Activated CD8-positive, alpha-beta memory T cell treated with anti-CD3 and anti-CD28 coated beads, Interleukin-2, amount 10 ng/mL, durations not matched to agents 7 days and 5 days (primary cell): ENCODE results near the gene INPP5A. TPM values are rescaled to one million over a fixed set of nuclear protein-coding genes. Genes with fewer than 3 reads are reported as not detected.

Experiments used
- ATAC-seq: fragments of 150-1000 bp; cut with Tn5 transposase; one replicate; pipeline ENCODE4 v1.10.0; 2021; ENCODE audit warnings: moderate library complexity
- CTCF ChIA-PET: fragments of 350-600 bp; sonication (Branson Sonifier 250); formaldehyde crosslinking; loops from one replicate; lab custom pipeline; 2021; ENCODE audit warnings: antibody characterized with exemption; lab: Charles Lee
- DNase-seq: peaks from one replicate; pipeline ENCODE4 v3.0.0-alpha.2; 2020
- H3K27ac Mint-ChIP-seq: one replicate; pipeline ENCODE4 v1.8.0; 2021; ENCODE audit warnings: mild to moderate bottlenecking, mixed read lengths
- H3K27me3 Mint-ChIP-seq: one replicate; pipeline ENCODE4 v1.8.0; 2021; ENCODE audit warnings: mixed read lengths
- H3K36me3 Mint-ChIP-seq: one replicate; pipeline ENCODE4 v1.8.0; 2021; ENCODE audit warnings: mild to moderate bottlenecking, mixed read lengths
- H3K4me1 Mint-ChIP-seq: one replicate; pipeline ENCODE4 v1.8.0; 2021; ENCODE audit warnings: mixed read lengths
- H3K4me3 Mint-ChIP-seq: one replicate; pipeline ENCODE4 v1.8.0; 2021; ENCODE audit warnings: mild to moderate bottlenecking, moderate library complexity, mixed read lengths
- H3K9me3 Mint-ChIP-seq: one replicate; pipeline ENCODE4 v1.8.0; 2022; ENCODE audit warnings: low read depth, mixed read lengths
- total RNA-seq, 2 experiments: library from RNA; stranded (reverse); gene quantifications; one replicate each; pipeline ENCODE4 v1.2.3, GENCODE V29; 2021

INPP5A gene
- total RNA-seq, 2 experiments from 2014 or later: 6.6 to 7.0 TPM

DNA sequence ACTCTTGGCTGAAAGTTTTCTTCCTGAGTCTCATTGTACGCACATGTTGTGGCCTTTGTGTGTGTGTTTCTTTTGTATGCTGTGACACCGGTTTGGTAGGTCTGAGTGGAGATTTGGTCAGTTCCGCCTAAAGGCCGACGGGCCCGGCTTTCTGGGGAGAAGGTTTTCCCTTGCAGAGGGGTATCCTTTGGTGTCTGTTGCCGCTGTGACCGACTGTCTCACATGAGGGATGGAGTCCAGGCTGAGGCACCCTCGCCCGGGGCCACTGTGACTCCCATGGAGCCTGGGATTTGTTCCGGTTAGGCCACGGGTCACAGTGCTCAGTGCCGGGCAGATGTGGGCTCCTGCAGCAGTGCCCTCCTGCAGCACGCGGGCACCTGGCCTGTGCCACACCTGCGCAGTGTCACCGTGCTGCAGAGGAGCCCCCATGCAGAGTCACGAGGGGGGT lies 19.4 kb downstream of the INPP5A start:
- Mint-ChIP-seq H3K27ac (no peak overlapping the region), H3K27me3 (no peaks in the 10 kb centered on the region), H3K36me3 (no peaks in the 10 kb centered on the region), H3K4me3 (no peak overlapping the region), H3K9me3 (no peaks in the 10 kb centered on the region), H3K4me1 (peaks cover 10% of the 10 kb centered on the region)
- ATAC-seq (no peak), DNase-seq (no peak)
- CTCF ChIA-PET: no interaction called here

DNA sequence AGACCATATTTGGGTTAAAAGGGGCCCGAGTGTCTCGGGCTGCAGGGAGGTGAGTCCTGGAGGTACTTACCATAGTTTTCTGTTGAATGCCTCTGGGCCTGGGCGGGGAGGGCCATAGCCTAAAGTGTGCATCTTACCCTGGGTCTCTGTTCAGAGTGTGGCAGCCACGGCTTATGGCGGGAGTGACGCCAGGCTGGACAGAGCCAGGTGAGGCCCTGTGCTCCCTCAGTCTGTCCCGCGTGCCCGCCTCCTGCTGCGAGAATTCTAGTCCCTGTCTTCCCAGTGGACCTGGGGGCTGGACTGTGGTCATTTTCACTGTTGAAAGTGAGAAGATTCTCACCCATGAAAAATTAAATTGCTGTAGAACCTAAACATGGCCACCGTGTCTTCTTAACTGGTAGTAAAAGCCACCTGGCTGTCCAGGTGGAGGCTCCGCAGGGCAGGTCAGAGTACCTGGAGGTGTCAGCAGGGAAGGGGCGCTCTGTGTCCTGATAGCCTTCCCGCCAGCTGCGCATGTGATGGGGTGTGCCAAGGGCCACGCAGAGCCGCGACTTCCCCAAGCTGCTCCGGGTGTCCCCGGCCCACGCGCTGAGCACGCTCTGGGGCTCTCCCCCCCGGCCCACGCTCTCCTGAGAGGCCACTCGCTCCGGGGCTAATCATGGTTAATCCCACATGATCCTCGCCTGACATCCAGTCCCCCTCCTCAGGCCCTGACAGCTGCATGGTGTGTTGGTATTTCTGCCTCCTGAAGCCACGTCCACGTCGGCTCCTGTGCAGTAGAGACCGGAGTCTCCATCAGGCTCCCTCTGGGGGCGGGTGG lies 20.3 kb downstream of the INPP5A start:
- no peak overlapping the region for H3K4me3 Mint-ChIP-seq
- peaks cover 10% of the 10 kb centered on the region for H3K4me1 Mint-ChIP-seq
- no peaks in the 10 kb centered on the region for H3K9me3 Mint-ChIP-seq
- no peak for DNase-seq
- ATAC-seq: no peak
- no peaks in the 10 kb centered on the region for H3K27me3 Mint-ChIP-seq
- CTCF ChIA-PET: no interaction called here
- no peaks in the 10 kb centered on the region for H3K36me3 Mint-ChIP-seq
- H3K27ac Mint-ChIP-seq: no peak overlapping the region

DNA sequence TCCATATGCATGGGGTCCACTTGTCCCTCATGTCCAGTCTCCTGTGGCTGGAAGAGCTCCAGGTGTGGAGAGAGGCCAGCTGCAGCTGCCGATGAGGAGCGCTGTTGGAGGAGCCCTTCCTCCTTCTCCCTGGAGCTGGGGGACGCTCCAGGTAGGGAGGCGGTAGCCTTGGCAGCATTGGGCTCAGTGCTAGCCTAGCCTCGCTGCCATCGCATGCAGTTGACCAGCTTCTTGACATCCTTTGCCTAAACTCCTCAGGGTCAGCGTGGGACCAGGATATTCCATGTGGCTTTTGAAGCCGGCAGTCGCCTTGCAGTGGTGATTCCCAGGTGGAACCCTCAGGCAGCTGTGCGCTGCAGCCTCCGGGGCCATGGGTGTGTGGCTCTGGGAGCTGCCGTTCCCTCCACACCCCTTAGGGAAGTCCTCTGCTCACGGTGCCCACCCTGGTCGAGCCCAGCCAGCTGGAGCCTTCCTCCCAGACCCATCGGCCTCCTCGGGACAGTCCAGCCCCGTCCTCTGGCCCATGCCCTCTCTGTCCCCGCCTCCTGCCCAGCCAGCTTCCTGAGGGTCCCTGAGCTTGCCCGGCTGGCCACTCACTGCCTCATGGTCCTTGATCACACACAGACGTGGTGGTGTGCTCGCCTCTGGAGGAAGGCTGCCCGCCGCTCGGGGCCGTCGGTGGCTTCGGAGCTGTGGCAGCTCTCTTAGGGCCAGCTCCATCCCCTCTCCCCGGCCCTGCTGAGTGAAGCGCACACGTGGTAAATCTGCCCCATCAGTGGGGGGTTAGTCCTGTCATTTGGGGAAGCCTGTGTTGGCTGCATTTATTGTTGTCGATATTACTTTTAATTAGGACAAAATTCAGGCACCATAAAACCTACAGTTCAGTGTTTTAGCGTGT lies 21.2 kb downstream of the INPP5A start:
- Mint-ChIP-seq H3K27me3 (peaks cover 2% of the 10 kb centered on the region), H3K9me3 (no peaks in the 10 kb centered on the region), H3K4me3 (no peak overlapping the region), H3K27ac (no peak overlapping the region), H3K36me3 (no peaks in the 10 kb centered on the region), H3K4me1 (peaks cover 11% of the 10 kb centered on the region)
- ATAC-seq: no peak
- CTCF ChIA-PET: no interaction called here
- DNase-seq: no peak

DNA sequence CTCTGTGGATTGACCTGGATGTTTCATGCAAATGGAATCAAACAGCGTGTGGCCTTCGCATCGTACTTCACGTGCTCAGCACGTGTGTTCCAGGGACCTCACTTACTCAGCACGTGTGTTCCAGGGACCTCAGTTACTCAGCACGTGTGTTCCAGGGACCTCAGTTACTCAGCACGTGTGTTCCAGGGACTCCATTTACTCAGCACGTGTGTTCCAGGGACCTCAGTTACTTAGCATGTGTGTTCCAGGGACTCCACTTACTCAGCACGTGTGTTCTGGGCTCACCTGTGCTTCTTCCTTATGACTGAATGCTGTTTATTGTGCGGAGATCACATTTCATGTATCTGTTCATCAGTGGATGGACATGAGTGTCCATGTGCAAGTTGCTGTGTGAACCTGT lies 22.0 kb downstream of the INPP5A start:
- DNase-seq: no peak
- peaks cover 2% of the 10 kb centered on the region for H3K27me3 Mint-ChIP-seq
- H3K36me3 Mint-ChIP-seq: no peaks in the 10 kb centered on the region
- ATAC-seq: no peak
- CTCF ChIA-PET: no interaction called here
- peaks cover 11% of the 10 kb centered on the region for H3K4me1 Mint-ChIP-seq
- H3K4me3 Mint-ChIP-seq: no peak overlapping the region
- H3K9me3 Mint-ChIP-seq: no peaks in the 10 kb centered on the region
- no peak overlapping the region for H3K27ac Mint-ChIP-seq

DNA sequence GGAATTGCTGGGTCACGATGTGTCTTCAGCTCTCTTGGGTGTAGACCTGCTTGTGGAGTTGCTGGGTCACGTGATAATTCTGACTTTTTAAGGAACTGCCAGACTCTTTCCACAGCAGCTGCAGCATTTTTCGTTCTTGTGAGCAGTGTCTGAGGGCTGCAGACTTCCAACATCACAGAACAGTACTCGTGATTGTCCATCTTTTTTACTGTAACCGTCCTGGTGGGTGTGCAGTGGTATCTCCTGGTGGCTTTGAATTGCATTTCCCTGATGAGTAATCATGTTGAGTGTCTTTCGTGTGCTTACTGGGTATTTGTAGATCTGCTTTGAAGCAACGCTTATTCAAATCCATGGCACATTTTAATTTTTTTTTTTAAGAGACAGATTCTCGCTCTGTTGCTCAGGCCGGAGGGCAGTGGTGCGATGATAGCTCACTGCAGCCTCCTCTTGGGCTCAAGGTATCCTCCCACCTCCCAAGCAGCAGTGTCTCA lies 22.7 kb downstream of the INPP5A start:
- CTCF ChIA-PET: no interaction called here
- Mint-ChIP-seq H3K9me3 (no peaks in the 10 kb centered on the region), H3K4me3 (no peak overlapping the region), H3K36me3 (no peaks in the 10 kb centered on the region), H3K27me3 (peaks cover 2% of the 10 kb centered on the region), H3K4me1 (peaks cover 12% of the 10 kb centered on the region), H3K27ac (no peak overlapping the region)
- no peak for ATAC-seq
- DNase-seq: no peak

DNA sequence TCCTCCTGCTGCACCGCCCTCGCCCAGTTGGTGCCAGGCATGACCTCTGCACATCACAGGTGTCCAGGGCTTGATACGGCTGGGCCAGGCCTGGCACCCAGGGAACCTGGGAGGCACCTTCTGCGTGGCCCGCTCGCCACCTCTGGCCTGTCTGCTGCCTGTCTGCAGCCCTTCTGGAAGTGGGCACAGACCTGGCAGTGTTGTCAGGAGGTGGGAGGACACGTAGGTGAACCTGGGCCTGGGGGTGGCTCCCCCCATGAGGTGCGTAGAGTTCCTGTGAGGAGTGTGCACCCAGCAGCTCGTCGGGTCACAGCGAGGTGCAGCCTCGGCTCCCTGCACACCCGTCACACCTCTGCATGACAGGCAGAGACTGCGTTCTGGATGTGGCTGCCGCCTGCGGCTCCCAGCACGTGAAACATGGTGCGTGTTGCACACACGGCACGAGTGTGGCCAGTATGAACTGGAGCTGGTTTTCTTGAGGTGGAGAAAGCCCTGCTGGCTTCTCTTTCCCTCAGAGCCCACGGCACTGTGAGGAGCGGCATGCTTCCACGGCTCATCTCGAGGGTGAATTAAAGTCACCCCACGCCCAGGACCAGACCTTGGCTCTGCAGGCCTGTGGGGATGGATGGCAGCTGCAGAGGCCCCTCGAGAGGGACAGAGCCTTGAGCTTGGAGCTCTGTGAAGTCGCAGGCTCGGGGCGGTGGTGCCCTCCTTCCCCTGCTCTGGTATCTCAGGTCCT lies 24.8 kb downstream of the INPP5A start:
- no peaks in the 10 kb centered on the region for H3K9me3 Mint-ChIP-seq
- H3K4me3 Mint-ChIP-seq: no peak overlapping the region
- H3K4me1 Mint-ChIP-seq: peaks cover 14% of the 10 kb centered on the region
- H3K27me3 Mint-ChIP-seq: peaks cover 5% of the 10 kb centered on the region
- ATAC-seq: no peak
- no peaks in the 10 kb centered on the region for H3K36me3 Mint-ChIP-seq
- CTCF ChIA-PET: no interaction called here
- DNase-seq: no peak
- H3K27ac Mint-ChIP-seq: no peak overlapping the region

DNA sequence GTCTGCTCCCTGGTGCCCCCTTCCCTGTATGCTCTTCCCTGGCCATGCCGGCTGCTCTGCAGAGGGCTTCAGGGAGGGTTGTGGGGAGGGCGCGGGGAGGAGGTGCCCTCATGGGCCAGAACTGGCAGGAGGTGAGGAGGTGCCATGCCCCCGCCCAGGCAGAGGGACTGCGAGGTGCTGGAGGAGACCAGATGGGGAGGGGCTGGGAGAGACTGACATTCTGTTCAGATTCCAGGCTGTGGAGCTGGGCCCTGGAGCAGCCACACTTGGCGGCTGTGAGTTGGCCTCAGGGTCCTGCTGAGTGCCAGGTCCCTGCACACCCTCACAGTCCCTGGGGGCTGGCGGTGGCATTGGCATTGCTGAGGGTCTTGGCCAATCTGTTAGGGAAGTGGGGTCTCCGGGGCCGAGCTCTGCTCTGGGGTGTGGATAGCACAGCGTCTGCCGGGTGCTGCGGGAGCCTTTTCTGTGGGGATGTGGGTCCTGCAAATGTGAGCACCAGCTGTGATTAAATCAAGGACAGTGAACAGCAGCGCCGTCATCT lies 25.4 kb downstream of the INPP5A start:
- CTCF ChIA-PET: no interaction called here
- Mint-ChIP-seq H3K4me3 (no peak overlapping the region), H3K27ac (no peak overlapping the region), H3K4me1 (peaks cover 14% of the 10 kb centered on the region), H3K36me3 (no peaks in the 10 kb centered on the region), H3K9me3 (no peaks in the 10 kb centered on the region), H3K27me3 (peaks cover 5% of the 10 kb centered on the region)
- ATAC-seq (no peak), DNase-seq (no peak)

DNA sequence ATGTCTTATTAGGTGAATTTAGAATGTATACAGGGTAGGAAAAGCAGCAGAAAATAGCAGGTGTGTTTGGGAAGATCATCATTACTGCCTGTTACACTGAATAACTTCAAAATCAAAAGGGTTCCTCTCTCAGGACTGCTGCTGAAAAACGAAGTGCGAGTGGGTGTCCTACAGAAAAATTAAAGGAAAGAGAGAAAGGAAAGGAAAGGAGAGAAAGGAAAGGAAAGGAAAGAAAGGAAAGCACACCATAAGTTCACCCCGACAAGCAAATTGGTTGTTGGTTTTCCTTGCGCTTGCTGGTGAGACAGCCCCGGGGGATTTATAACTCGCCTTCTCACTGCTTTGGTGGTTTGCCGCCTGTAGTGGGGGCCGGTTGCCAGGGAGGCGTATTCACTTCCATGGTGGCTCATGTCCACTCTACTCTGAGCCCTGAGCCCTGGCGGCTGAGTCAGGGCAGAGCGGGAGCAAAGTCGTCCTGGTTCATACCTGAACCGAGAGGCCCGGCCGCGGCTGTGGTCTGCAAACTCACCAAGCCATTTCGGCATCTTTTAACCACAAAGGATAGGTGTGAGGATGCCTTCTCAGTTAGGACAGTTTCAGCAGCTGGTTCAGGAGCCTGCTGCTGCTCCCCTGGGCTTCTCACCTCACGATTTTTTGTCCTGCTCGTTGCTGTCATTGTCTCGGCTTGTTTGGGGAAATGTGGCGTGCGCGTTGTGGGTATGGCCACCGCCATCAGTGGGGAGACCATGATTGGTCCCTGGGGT lies 26.1 kb downstream of the INPP5A start:
- no peaks in the 10 kb centered on the region for H3K36me3 Mint-ChIP-seq
- H3K9me3 Mint-ChIP-seq: no peaks in the 10 kb centered on the region
- DNase-seq (no peak), ATAC-seq (no peak)
- peaks cover 14% of the 10 kb centered on the region for H3K4me1 Mint-ChIP-seq
- H3K27ac Mint-ChIP-seq: no peak overlapping the region
- CTCF ChIA-PET: no interaction called here
- H3K4me3 Mint-ChIP-seq: no peak overlapping the region
- peaks cover 5% of the 10 kb centered on the region for H3K27me3 Mint-ChIP-seq

DNA sequence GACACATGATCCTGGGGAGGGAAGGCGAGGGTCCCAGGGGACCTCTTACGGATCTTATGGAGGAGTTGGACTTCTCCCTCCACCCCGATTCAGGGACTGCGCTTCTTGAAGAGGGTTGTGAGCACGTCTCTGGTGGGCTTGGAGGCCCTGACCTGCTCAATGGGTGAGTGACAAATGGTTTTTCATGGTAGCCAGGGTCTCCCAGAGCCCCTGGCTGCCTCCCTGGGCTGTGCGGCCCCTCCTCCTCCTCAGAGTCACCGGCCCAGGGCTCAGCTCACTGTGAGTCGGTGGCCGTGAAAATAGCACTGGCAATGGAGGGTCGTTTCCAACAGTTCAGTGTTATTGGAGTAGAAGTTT lies 26.6 kb downstream of the INPP5A start:
- H3K27me3 Mint-ChIP-seq: peaks cover 5% of the 10 kb centered on the region
- no peaks in the 10 kb centered on the region for H3K9me3 Mint-ChIP-seq
- peaks cover 14% of the 10 kb centered on the region for H3K4me1 Mint-ChIP-seq
- CTCF ChIA-PET: no interaction called here
- DNase-seq: no peak
- no peak for ATAC-seq
- H3K36me3 Mint-ChIP-seq: no peaks in the 10 kb centered on the region
- no peak overlapping the region for H3K4me3 Mint-ChIP-seq
- no peak overlapping the region for H3K27ac Mint-ChIP-seq

DNA sequence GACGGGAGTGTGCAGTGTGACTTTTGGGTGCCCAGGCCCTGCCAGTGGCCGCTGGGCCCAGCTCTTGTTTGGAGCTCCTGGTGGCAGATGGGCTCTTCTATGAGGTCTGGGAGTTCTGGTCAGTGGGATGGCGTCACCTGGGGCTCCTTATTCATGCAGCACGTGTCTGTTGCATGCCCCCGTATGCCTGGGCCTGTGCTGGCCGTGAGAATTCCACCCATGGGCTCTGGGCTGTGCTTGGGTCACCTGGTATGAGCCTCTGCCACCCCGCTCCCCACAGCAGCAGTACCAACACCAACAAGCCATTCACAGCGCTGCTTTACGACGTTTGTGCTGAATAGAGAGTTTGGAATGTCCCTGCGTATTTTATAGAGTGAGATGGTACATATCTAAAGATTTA lies 27.1 kb downstream of the INPP5A start:
- peaks cover 14% of the 10 kb centered on the region for H3K4me1 Mint-ChIP-seq
- no peak overlapping the region for H3K27ac Mint-ChIP-seq
- ATAC-seq (no peak), DNase-seq (no peak)
- no peak overlapping the region for H3K4me3 Mint-ChIP-seq
- no peaks in the 10 kb centered on the region for H3K36me3 Mint-ChIP-seq
- H3K27me3 Mint-ChIP-seq: peaks cover 5% of the 10 kb centered on the region
- CTCF ChIA-PET: no interaction called here
- no peaks in the 10 kb centered on the region for H3K9me3 Mint-ChIP-seq

DNA sequence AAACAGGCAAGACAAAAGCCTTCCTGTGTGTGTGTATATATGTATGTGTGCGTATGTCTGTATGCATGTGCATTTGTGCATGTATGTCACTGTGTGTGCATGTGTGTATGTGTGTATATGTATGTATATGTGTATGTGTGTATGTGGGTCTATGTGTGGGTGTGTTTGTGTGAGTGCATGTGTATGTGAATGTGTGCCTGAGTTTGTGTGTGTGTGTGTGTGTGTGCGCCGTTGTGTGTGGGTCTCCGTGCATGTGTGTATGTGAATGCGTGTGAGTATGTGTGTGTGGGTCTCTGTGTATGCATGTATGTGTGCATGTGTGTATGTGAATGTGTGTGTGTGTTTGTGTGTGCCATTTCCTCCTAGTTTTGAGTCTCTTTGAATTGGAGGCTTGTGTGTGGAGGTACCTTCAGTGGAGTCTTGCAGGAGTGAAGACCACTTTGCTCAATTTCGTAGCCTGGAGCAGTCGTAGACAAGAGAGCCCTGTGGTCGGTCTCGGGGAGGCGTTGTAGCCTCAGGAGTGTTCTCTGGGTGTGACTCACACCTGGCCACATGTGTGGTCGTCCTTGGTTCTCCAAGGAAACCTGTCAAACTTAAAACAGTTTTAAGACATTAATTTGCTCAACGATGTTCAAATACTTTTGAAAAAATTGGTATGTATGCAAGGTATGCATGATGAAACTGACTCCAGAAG lies 28.1 kb downstream of the INPP5A start:
- H3K36me3 Mint-ChIP-seq: no peaks in the 10 kb centered on the region
- CTCF ChIA-PET: interaction anchor here (1.2 kb wide), 1 partner anchor 27 kb away, joined by 3 read pairs; no protein-coding TSS in a partner anchor
- no peaks in the 10 kb centered on the region for H3K9me3 Mint-ChIP-seq
- peaks cover 10% of the 10 kb centered on the region for H3K4me1 Mint-ChIP-seq
- DNase-seq: no peak
- no peak for ATAC-seq
- H3K4me3 Mint-ChIP-seq: no peak overlapping the region
- no peak overlapping the region for H3K27ac Mint-ChIP-seq
- H3K27me3 Mint-ChIP-seq: peaks cover 8% of the 10 kb centered on the region

DNA sequence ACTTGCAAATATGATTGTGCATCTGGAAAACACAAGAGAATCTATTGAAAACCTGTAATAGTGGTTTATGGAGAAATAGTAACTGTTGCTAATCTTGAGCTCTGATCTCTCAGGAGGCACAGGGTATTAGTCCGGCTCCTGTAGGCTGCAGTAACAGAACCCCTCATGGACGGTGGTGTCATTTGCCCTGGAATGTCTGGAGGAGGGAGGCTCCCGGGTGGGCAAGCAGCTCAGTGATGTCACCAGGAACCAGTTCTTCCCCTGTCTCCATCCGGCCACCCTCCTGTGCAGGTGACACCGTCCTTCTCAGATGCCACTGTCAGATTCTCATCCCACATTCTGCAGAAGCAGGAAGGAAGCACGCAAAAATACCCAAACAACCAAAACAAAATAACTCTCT lies 29.3 kb downstream of the INPP5A start:
- Mint-ChIP-seq H3K36me3 (no peaks in the 10 kb centered on the region), H3K27ac (no peak overlapping the region), H3K27me3 (peaks cover 8% of the 10 kb centered on the region), H3K4me3 (no peak overlapping the region), H3K9me3 (no peaks in the 10 kb centered on the region), H3K4me1 (peaks cover 10% of the 10 kb centered on the region)
- DNase-seq: no peak
- ATAC-seq: no peak
- CTCF ChIA-PET: interaction anchor here (1.0 to 1.2 kb wide), 2 partner anchors 15 to 28 kb away, joined by 3 read pairs; no protein-coding TSS in a partner anchor
